Measurements from ENCODE around the gene PRND. TPM values are rescaled to one million over a fixed set of nuclear protein-coding genes. Genes with fewer than 3 reads are reported as not detected.

PRND gene
- total and polyA plus RNA-seq, 10 of the 15 experiments (the other 5 are each of a cell fraction or from before 2014, with no cell fraction given), result not detected

DNA sequence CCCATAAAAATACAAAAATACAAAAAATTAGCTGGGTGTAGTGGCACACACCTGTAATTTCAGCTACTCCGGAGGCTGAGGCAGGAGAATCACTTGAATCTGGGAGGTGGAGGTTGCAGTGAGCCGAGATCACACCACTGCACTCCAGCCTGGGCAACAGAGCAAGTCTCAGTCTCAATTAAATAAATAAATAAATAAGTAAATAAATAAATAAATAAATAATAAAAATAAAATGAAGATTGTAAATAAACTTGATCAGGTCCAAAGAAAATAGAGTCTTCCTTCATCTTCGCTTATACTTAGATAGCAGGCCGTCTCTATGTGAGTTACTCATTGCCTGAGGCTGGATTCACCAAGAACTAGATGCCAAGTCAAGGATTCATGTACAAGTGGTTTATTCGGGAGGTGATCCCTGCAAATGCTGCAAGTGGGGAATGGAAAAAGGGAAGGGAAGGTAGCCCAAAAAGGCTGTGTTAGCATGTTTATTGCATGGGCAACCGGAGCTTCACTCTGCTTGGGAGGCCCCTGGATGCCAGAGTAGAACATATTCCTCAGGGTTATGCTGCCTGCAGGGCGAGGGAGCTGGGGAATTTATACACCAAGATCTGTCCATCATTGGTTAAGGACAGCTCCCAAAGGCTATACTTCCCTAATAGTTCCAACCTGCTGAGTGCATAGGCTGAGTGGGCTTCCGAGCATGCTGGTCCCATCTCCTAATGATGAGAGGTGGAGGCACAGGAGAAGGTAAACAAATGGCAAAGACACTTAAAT is 16.3 kb downstream of the PRND start (continued):
- TF ChIP-seq BCL3 (IDR thresholded peaks at IDR 0.05; ENCODE audit: borderline replicate concordance, insufficient read depth, low read depth, low read length, poor library complexity, severe bottlenecking), result no peak
- no peak for TF ChIP-seq ZBTB33 (IDR thresholded peaks at IDR 0.05)
- no peak for TF ChIP-seq SIN3A (IDR thresholded peaks at IDR 0.05; ENCODE audit: low read depth, low read length)
- TF ChIP-seq ESRRA (IDR thresholded peaks at IDR 0.05; ENCODE audit: low read length), result no peak
- TF ChIP-seq MAX (IDR thresholded peaks at IDR 0.05; ENCODE audit: low read depth, low read length), result no peak
- no peak for TF ChIP-seq ZZZ3 (IDR thresholded peaks at IDR 0.05; ENCODE audit: control insufficient read depth, insufficient read length, low read depth)
- TF ChIP-seq SMARCA5 (IDR thresholded peaks at IDR 0.05), result no peak
